H54 (cell line): ENCODE measurements around the gene CHRNB4.

Experiments
- DNase-seq: peaks from one replicate; pipeline ENCODE4 v3.0.0; 2011; ENCODE audit warnings: low spot score, mixed read lengths; ENCODE audit not compliant: insufficient read length
- FAIRE-seq: peaks from 3 replicates; lab custom pipeline; 2011; peaks lifted over from hg19 to GRCh38; lab: Jason Lieb, UNC
- POLR2A ChIP-seq: IDR thresholded peaks from 2 replicates; pipeline ENCODE4 v1.6.1; 2011; ENCODE audit warnings: low read depth, mild to moderate bottlenecking, low read length

The CHRNB4 gene

DNA sequence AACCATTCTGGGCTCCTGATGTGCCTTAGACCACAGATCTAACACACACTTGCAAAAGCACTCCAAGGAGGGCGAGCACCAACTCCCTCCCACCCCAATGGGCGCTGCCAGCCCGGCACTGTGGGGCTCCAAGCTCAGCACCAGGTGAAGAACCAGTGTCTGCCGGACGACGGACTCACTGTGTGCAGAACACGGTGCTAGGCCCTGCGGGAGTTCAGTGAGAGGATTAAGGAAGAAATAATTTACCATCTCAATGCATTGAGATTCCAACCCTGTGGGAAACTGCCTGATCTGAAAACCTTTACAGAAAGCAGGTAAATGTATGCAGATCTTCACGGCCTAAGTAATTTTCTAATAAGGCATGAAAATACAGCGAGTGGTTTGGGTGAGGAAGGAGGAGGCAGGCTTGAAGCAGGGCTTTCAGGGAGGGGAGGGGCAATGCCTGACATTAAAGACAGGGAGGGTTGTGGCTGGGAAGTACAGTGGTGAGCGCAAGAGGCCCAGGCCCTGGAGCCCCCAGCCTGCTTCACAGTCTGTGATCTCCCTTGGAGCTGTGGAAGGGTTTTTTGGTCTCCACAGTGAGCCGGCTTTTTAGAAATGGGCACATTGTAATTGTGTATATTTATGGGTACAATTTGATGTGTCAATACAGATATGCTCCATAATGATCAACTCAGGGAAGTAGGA lies 35.6 kb upstream of the CHRNB4 start:
- DNase-seq = no peak
- TF ChIP-seq POLR2A = no peak
- no peak for FAIRE-seq

DNA sequence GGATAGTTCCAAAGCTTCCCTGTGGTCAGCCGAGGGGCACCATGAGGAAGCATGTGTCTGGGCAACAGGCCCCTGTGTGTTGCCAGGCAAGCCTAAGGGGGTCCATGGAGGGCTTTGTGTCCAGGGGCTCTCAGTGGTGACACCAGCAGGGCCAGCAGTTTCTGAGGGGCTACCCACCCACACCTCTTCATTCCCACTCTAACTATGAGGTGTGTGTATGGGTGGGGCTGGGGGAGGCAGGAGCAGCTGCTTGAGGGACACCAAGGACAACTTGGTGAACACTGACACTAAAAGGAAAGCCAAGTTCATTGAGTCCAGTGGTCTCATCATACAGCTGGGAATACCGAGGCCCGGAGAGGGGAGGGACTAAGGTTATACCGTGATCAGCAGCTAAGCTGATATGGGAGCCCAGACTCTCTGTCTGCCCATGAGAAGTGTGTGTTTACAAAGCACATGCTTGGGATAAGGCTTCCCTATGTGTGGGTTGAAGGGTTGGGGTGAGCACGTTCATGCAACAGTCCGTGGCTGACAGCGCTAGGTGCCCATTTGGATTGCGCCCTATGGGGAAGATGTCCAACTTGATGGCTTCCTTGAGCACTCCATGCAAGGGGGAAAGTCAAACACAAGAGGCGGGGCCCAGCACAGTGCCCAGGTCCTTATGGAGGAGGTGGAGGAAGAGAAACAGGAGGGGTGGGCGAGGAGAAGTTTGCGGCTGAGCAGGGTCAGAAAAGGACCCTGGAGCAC lies 34.8 kb upstream of the CHRNB4 start:
- DNase-seq (no peak), FAIRE-seq (no peak)

DNA sequence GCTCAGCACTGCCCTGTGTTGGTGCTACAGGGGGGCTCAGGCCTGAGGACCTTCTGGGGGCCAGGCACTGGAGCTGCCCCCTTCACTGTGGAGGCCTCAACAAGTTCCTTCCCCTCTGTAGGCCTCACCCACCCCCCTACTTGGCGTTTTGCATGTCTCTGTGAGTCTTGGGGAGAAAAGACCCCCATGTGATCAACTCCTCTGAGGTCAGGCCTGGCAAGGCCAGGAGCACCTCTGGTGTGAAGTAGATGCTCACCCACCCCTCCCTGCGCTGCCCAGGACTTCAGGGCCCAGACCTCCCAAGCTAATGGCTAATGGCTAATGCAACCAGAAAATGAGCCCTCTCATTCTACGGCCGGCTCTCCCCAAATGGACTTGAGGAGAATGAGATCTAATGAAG lies 34.2 kb upstream of the CHRNB4 start:
- FAIRE-seq (no peak), DNase-seq (no peak)
- no peak for TF ChIP-seq POLR2A

More for the DNA sequence above, 34.8 kb upstream of the CHRNB4 start:
- TF ChIP-seq POLR2A = no peak

DNA sequence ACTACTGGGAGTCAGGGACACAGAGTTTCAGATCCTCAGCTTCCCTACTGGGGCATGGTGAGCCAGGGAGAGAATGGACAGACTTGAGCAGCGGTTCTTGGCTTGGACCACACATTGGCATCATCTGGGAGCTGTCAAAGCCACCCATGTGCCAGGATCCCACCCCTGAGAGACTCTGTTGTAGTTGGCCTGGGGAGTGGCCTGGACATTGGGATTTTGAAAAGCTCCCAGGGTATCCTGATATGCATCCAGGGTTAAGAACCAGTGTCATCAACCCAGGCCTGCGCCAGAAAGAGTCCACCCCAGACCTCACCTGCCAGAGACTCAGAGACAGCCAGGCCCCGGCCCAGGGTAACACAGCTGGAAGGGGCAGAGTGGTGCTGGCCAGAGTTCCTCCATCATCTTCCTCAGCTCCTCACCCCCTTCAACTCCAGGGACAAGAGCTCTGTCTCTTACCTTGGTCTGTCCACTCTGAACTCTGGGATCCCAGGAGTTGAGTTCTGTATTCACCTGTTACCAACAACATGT lies 33.0 kb upstream of the CHRNB4 start:
- DNase-seq (no peak), FAIRE-seq (no peak)
- no peak for TF ChIP-seq POLR2A

DNA sequence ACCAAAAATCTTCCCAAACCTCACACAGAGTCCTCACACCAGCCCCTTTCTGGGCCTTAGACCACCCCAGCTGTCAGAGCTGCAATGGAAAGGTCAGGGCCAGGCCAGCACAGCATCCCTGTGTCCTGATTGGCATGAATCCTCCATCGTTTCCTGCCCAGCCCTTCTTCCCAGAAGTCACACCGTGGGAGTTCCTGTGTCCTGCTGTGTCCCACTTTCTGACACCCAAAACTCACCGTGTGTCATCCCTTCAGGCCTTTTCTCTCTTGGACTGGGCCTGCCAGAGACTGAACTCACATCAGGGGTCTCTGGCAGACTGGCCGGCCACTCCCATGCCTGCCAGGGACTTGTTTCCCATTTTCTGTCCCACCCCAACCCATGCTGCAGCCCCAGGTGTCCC lies 32.5 kb upstream of the CHRNB4 start:
- TF ChIP-seq POLR2A = no peak
- no peak for FAIRE-seq
- DNase-seq = no peak

DNA sequence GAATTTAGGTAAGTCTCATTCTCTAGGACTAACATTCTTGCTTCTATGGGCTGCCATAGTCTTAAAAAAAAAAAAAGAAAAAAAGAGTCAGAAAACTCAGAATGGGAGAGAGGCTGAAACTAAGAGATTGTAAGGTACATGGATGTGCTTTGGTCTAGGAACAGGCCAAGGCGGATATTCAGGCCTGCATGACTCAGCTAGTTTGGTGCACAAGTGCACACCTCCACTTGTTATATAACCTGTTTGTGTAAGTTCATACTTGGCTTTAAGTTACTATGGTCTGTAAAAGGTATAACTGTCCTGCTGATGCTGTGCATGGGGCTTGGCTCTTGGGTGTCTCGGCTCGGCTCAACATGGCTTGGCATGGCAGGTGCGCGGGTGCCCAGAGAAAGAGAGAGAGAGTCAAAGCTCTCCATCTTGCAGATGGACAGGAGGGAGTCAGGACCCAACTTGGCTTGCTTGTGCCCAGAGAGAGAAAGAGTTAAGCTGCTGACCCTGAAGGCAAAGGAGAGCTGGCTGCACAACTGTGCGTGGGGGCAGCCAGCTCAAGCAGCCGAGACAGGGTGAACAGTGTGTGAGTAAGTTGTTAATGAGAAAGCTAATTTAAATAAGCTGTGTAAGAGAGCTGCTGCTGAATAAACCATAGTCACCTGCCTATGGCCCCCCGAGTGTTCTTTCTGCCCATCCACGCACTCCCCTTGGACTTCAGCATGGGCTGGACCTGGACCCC lies 31.4 kb upstream of the CHRNB4 start:
- no peak for TF ChIP-seq POLR2A
- FAIRE-seq = no peak
- DNase-seq = no peak

DNA sequence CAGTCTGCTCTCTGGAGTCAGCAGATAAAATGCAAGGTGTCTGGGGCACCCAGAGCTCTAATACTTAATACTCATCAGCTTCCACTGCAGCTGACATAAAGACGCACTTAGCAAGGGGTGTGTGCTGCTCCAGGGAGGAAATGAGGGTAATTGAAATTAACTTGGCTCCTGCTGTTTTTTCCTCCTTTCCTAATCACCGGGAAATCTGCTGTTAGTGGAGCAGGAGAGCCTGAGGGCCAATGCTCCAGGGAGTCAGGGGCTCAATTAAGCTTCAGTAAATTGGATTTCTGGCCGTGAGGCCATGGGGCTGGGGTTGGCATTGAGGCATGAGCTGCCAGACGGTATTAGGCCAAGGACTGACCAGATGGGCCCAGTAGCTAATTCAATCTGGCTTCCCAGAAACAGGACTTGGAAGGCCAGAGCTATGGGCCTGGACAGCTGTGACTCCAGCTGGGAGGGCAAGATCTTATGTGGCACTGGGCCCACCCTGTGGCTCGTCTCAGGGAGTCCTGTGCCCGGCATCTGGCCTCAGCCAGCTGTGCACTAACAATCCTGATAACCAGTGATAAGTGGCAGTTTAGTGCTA lies 30.7 kb upstream of the CHRNB4 start:
- no peak for DNase-seq
- no peak for FAIRE-seq
- no peak for TF ChIP-seq POLR2A

DNA sequence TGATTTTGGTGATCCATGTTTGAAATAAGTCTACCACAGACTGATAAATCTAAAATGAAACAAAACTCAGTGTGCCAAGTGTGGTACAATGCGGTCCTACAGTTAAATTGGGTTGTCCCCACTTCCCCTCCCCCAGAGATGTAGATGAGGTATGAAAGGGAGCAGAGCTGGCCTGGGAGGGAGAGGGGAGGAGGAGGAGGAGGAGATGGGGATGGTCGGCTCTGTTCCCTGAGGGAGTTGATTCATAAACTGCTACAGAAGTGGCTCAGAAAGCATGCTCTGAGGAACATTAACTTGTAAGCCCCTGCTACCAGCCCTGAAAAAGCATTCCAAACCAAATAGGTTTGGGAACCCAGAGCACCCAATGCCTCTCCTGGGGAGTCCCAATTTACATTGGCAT lies 28.0 kb upstream of the CHRNB4 start:
- no peak for FAIRE-seq
- no peak for DNase-seq
- no peak for TF ChIP-seq POLR2A

DNA sequence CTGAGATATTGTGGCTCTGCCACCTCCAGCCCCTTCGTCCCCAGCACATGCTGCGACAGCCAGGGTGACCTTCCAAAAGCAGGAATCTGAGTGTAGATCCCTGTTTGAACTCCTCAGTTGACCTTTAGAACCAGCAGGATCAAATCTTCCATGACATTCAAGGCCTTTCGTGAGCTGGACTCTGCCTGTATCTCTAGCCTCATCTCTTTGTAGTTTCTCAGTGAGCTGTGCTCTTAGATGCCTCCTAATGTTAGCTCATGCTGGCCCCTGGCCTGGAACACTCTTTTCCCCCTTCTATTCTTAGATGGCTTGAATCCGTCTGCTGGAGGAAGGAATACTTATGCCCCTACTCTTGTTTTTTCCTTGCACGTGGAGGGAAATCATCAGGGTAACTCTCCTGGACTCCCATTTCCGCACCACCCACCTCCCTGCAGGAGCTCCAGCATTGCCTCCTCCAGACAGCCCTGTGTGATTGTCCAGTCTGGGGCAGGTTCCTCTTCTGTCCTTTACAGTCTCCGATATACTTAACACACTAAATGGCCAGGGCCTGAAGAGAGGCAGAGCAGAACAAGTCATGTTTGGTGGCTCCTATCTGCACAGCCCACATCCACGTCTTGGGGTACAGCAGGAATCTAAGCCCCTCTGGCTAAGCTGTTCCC lies 26.7 kb upstream of the CHRNB4 start:
- no peak for TF ChIP-seq POLR2A
- DNase-seq (no peak), FAIRE-seq (no peak)

DNA sequence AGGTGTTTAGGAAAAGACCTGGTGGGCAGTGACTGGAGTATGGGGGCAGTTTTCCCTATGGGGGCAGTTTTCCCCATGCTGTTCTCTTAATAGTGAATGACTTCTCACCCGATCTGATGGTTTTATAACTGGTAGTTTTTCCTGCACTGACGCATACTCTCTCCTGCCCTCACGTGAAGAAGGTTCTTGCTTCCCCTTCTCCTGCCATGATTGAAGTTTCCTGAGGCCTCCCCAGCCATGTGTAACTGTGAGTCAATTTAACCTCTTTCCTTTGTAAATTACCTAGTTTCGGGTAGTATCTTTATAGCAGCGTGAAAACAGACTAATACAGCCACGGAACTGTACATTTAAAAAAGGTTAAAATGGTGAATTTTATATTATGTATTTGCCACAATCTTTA lies 25.0 kb upstream of the CHRNB4 start:
- no peak for DNase-seq
- FAIRE-seq = no peak
- TF ChIP-seq POLR2A = no peak

DNA sequence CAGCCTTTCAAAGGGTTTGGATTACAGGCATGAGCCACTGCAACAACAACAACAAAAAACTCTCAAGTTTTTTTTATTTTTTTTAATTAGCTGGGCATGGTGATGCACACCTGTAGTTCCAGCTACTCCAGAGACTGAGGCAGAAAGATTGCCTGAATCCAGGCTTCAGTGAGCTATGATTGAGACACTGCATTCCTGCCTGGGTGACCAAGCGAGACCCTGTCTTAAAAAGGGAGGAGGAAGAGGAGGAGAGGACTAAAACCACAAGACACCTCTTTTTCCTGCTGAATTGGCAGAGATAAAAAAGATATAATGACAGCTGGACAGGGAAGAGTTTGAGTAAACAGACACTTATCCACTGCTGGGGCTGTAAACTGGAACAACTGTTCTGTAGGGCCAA lies 22.7 kb upstream of the CHRNB4 start:
- TF ChIP-seq POLR2A = no peak
- FAIRE-seq = no peak
- no peak for DNase-seq

DNA sequence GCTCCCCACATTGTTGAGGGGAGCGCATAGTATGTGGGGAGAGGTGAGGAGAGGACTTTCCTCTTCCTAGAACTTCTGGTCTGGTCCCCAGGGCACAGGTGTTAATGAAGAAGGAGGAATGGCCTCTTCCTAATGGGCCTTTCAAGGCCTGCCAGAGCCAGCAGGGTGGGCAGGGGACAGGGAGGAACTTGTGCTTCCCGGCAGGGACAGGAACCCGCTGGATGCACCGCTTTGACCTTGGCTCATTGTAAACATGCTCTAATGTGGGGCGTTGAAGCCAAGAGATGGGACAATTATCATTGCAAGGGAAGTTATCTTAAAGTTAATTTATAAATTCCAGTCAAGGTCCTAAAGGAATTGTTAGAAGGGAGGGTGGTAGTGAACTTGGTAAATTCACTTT lies 21.0 kb upstream of the CHRNB4 start:
- DNase-seq = no peak
- no peak for FAIRE-seq

DNA sequence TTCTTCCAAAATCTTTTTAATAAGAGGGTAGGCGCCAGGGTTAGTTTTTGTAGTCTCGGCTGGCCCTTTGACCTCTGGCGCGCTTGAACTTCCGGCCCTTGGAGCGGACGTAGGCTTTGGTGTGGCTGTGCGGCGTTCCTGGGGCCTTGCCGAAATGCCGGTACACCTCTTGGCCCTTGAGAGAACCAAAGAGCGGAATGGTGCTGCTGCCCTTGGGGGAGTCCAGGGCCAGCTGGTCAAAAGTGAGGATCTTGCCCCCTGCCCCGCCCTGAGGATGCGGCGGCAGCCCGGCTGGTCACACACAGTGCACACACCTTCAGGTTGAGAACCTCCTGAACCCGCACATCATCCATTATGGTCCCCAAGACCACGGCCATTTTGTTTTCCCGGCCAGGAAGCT lies 20.0 kb upstream of the CHRNB4 start:
- no peak for TF ChIP-seq POLR2A
- DNase-seq (no peak), FAIRE-seq (no peak)

More for the DNA sequence above, 21.0 kb upstream of the CHRNB4 start:
- no peak for TF ChIP-seq POLR2A

DNA sequence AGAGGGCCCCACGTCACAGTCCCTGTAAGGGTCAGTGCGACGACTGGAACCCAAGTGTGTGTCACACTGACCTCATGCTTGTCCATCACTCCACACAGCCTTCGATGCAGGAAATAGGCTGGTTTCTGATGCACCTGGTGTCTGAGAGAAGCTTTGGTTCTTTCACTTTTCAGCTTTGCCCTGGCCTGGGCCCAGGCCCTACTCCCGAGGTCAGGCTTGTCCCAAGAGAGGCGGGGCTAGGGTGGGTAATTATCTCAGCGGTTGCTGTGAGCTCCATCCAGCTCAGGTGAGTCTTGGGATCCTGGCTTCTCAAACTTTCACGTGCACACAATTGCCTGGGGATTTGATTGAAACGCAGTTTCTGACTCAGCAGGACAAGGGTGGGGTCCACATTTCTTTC lies 19.6 kb upstream of the CHRNB4 start:
- TF ChIP-seq POLR2A = no peak
- no peak for FAIRE-seq
- DNase-seq = no peak
